ENCODE measurements around the gene JARID2.

The JARID2 gene

GRCh38 chr6:15248451-15249370 lies 2.8 kb downstream of the JARID2 start:
- H2AFZ ChIP-seq (ENCODE audit: low read length) = no peak overlapping the region
- H3K4me3 ChIP-seq (ENCODE audit: low read depth, low read length, poor library complexity, severe bottlenecking) = peak overlapping the region; percentile 63
- no peaks in the 10 kb centered on the region for H3K9me3 ChIP-seq (ENCODE audit: low read length)
- peaks cover 6% of the 10 kb centered on the region; the same call in 1 of the 2 replicates for H3F3A ChIP-seq (ENCODE audit: insufficient read depth, low read length)
- no peaks in the 10 kb centered on the region for H3K36me3 ChIP-seq (ENCODE audit: insufficient read depth, low read length)
- TF ChIP-seq CTCF (IDR thresholded peaks at IDR 0.05; ENCODE audit: low read length) = no peak
- TF ChIP-seq EZH2 (IDR thresholded peaks at IDR 0.05; ENCODE audit: borderline replicate concordance, low read length) = no peak
- H3K79me2 ChIP-seq (ENCODE audit: insufficient read depth, low read length) = no peaks in the 10 kb centered on the region
- peak overlapping the region; percentile 77 for H3K4me2 ChIP-seq (ENCODE audit: low read length)
- H3K9ac ChIP-seq (ENCODE audit: low read length) = peak overlapping the region; percentile 51; the same call in 1 of the 2 replicates
- peaks cover 9% of the 10 kb centered on the region; the same call in 1 of the 2 replicates for H3K27me3 ChIP-seq (ENCODE audit: insufficient read depth, low read length)
- H3K9me2 ChIP-seq (ENCODE audit: low read depth, low read length) = no peaks in the 10 kb centered on the region
- no peak overlapping the region for H3K27ac ChIP-seq (ENCODE audit: low read depth, low read length, poor library complexity, severe bottlenecking)
- H4K20me1 ChIP-seq (ENCODE audit: insufficient read depth, low read length) = no peaks in the 10 kb centered on the region
- H3K4me1 ChIP-seq (ENCODE audit: insufficient read depth, low read length, severe bottlenecking) = peaks cover 37% of the 10 kb centered on the region

GRCh38 chr6:15249371-15250019 lies 3.6 kb downstream of the JARID2 start:
- Histone ChIP-seq H3F3A (ENCODE audit: insufficient read depth, low read length) (peaks cover 6% of the 10 kb centered on the region; the same call in 1 of the 2 replicates), H3K79me2 (ENCODE audit: insufficient read depth, low read length) (no peaks in the 10 kb centered on the region), H2AFZ (ENCODE audit: low read length) (no peak overlapping the region), H3K4me2 (ENCODE audit: low read length) (peak overlapping the region; percentile 77), H3K4me3 (ENCODE audit: low read depth, low read length, poor library complexity, severe bottlenecking) (peak overlapping the region; percentile 63), H3K36me3 (ENCODE audit: insufficient read depth, low read length) (no peaks in the 10 kb centered on the region), H3K9me3 (ENCODE audit: low read length) (no peaks in the 10 kb centered on the region), H3K9ac (ENCODE audit: low read length) (no peak overlapping the region), H3K27me3 (ENCODE audit: insufficient read depth, low read length) (peaks cover 5% of the 10 kb centered on the region; the same call in 1 of the 2 replicates), H4K20me1 (ENCODE audit: insufficient read depth, low read length) (0 out of 2 replicates have a peak, but pooled peaks cover 2% of the 10 kb centered on the region), H3K27ac (ENCODE audit: low read depth, low read length, poor library complexity, severe bottlenecking) (no peak overlapping the region), H3K4me1 (ENCODE audit: insufficient read depth, low read length, severe bottlenecking) (peaks cover 34% of the 10 kb centered on the region), H3K9me2 (ENCODE audit: low read depth, low read length) (no peaks in the 10 kb centered on the region)
- TF ChIP-seq CTCF (IDR thresholded peaks at IDR 0.05; ENCODE audit: low read length) = no peak
- TF ChIP-seq EZH2 (IDR thresholded peaks at IDR 0.05; ENCODE audit: borderline replicate concordance, low read length) = no peak

DNA sequence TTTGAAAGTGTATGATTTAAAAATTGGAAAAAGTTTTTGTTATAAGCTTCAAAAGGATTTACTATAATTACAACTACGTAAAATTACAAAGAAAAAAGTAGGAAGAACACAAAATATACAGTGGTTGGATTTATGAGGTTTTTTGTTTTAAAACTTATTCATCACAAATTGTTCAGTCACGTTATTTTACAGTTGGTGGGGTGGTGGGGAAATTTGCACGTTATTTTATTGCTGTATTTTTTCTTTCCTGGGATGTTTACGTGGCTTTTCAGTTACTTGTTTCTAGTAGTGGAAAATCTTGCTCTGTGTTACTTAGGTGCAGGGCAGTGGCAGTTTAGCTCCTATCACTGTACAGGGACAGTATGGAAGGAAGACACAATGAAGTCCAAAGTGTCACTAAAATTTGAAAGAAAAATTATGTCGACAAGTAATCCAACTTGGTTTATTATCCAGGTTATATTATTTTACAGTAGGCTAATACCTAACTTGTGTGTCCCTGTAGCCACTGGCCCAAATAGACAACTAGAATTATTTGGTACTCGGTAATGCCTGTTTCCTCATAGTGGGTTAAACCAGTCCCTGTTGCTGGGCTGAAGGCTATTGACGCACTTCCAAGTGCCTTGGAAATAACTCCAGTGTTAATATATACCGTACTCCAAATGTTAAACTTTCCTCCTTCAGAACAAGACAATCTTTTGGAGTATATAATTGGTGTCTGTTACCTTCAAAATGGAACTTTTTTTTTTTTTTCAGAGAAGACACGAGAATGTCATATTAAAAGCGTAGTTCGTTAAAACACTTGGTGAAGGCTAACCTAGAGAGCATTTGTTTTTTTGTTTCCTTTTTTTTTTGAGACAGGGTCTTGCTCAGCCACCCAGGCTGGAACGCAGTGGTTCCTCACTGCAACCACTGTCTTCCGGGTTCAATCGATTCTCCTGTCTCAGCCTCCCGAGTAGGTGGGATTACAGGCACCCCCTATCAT lies 4.6 kb downstream of the JARID2 start:
- Histone ChIP-seq H4K20me1 (ENCODE audit: insufficient read depth, low read length) (0 out of 2 replicates have a peak, but pooled peaks cover 2% of the 10 kb centered on the region), H3K9ac (ENCODE audit: low read length) (no peak overlapping the region), H3K79me2 (ENCODE audit: insufficient read depth, low read length) (no peaks in the 10 kb centered on the region), H3K27ac (ENCODE audit: low read depth, low read length, poor library complexity, severe bottlenecking) (no peak overlapping the region), H3K9me3 (ENCODE audit: low read length) (no peaks in the 10 kb centered on the region), H3K4me1 (ENCODE audit: insufficient read depth, low read length, severe bottlenecking) (peaks cover 30% of the 10 kb centered on the region), H3F3A (ENCODE audit: insufficient read depth, low read length) (peaks cover 6% of the 10 kb centered on the region; the same call in 1 of the 2 replicates), H2AFZ (ENCODE audit: low read length) (no peak overlapping the region), H3K27me3 (ENCODE audit: insufficient read depth, low read length) (peaks cover 5% of the 10 kb centered on the region; the same call in 1 of the 2 replicates), H3K4me2 (ENCODE audit: low read length) (no peak overlapping the region), H3K36me3 (ENCODE audit: insufficient read depth, low read length) (no peaks in the 10 kb centered on the region), H3K9me2 (ENCODE audit: low read depth, low read length) (no peaks in the 10 kb centered on the region), H3K4me3 (ENCODE audit: low read depth, low read length, poor library complexity, severe bottlenecking) (no peak overlapping the region)
- no peak for TF ChIP-seq EZH2 (IDR thresholded peaks at IDR 0.05; ENCODE audit: borderline replicate concordance, low read length)
- TF ChIP-seq CTCF (IDR thresholded peaks at IDR 0.05; ENCODE audit: low read length) = no peak

Data from OCI-LY1 (cell line).